GM18951 (cell line): ENCODE data around the gene SFMBT2.

Source experiments
- POLR2A ChIP-seq: IDR thresholded peaks from 4 replicates; pipeline ENCODE4 v1.6.1; 2011; ENCODE audit warnings: mild to moderate bottlenecking; ENCODE audit not compliant: insufficient read length, insufficient read depth; ENCODE audit errors: extremely low read depth
- in situ Hi-C: fragments of 300-500 bp; cut with MboI; formaldehyde crosslinking; loops from one replicate; pipeline ENCODE4 v1.12.0; 2022; ENCODE audit warnings: low sequenced_read_pairs, mixed read lengths, inconsistent platforms; ENCODE audit not compliant: unreplicated experiment

SFMBT2 gene

DNA sequence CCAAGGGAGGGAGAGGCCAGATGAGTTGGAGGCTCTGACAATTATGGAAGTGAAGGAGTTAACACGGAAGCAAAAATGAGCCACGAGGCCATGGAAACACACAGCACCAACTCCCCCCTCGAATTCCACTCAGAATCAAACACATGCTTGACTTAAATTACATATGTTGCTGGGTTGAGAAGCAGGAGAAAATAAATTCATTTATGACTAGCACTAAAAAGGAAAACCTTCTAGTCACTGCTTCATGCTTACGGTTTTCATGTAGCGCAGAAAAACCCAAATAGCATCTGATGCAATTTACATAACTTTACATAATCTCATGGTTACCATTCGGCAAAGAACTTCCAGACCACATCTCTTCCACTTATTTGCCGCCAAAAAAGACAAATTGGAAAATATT is 51.5 kb downstream of the SFMBT2 start:
- TF ChIP-seq POLR2A = no peak
- in situ Hi-C loops = no loop called here

DNA sequence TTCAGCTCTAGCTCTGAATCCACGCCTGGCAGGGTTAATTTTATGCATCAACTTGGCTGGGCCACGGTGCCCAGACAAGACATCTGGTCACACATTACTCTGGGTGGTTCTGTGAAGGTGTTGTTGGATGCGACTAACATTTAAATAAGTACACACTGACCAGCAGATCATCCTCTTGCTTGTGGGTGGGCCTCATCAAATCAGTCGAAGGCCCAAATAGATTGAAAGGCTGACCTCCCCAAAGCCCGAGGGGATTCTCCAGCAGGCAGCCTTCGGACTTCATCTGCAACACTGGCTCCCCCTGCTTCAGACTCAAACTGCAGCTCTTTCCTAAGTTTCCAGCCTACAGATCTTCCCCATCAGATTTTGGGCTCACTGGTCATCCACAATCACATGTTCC is 53.6 kb downstream of the SFMBT2 start:
- TF ChIP-seq POLR2A = no peak
- in situ Hi-C loops = no loop called here

- in situ Hi-C loops = no loop called here
- TF ChIP-seq POLR2A = no peak
Measured at GRCh38 chr10:7354330-7355047, 56.3 kb downstream of the SFMBT2 start.

DNA sequence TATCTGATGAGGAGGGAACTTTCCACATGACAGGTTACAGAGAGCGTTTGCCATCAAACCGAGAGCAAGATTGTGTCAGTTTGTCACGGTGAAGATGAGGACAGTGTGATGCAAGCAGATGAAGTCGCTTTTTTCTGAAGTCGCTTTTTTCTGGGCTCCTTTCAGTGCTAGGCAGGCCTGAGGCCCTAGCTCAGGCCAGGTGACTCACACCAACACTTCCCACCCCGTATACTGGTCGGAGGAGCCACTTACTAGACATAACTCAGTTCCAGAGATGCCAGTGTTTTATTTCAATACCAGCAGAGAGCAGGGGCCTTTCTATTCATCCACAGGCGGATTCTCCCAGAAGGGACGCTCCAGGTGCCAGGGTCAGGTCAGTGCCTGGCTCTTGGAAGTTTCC is 58.9 kb downstream of the SFMBT2 start:
- in situ Hi-C loops = no loop called here
- TF ChIP-seq POLR2A = no peak

GRCh38 chr10:7350541-7351195 is 60.2 kb downstream of the SFMBT2 start:
- in situ Hi-C loops = no loop called here
- TF ChIP-seq POLR2A = no peak

DNA sequence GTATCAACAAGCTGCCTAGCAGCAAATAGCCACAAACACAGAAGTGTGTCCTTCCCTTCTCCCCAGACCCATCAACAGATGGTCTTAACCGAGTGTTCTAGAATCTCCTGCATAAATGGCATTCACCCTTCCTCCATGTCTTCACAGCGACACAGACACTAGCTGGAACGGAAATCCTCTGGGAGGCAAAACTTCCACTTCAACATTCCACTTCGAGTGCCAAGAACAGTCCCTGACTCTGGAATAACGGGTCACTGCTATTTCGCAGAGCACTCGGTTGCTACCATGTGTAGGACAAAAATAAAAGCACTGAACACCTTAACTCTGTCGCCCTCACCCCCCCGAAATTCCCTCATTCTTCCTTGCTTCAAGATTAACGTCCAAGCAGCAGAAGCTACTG is 65.1 kb downstream of the SFMBT2 start:
- TF ChIP-seq POLR2A = no peak
- in situ Hi-C loops = no loop called here

- in situ Hi-C loops = no loop called here
- no peak for TF ChIP-seq POLR2A
Measured at GRCh38 chr10:7343040-7343439, 67.8 kb downstream of the SFMBT2 start.

GRCh38 chr10:7340179-7340874 is 70.5 kb downstream of the SFMBT2 start:
- in situ Hi-C loops = no loop called here
- no peak for TF ChIP-seq POLR2A

GRCh38 chr10:7339510-7339909 is 71.3 kb downstream of the SFMBT2 start:
- no peak for TF ChIP-seq POLR2A
- in situ Hi-C loops = no loop called here

- no peak for TF ChIP-seq POLR2A
- in situ Hi-C loops = no loop called here
Measured at GRCh38 chr10:7338469-7338868, 72.4 kb downstream of the SFMBT2 start.

- in situ Hi-C loops = no loop called here
- no peak for TF ChIP-seq POLR2A
Measured at GRCh38 chr10:7337431-7338171, 73.2 kb downstream of the SFMBT2 start.

DNA sequence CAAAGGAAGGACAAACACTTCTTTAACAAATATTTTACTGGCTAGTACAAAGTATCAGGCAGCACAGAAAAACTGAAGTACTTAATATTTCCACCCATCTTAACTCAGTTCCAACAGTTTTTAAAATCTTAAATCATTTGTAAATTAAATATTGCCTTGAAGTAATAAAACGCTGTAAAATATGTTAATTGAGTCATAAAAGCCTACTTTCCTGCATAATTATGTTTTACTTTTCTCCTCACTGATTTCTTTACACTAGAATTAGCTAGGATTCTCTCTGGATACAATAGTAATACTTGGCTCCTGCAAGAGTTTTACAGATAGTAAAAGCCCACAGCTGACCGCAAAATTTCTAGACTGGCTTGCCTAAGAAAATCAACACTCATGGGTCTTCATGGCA is 74.9 kb downstream of the SFMBT2 start:
- in situ Hi-C loops = no loop called here
- TF ChIP-seq POLR2A = no peak

GRCh38 chr10:7334642-7334964 is 76.2 kb downstream of the SFMBT2 start:
- no peak for TF ChIP-seq POLR2A
- in situ Hi-C loops = no loop called here
